ENCODE results near the gene FAM168A.

The FAM168A gene

DNA sequence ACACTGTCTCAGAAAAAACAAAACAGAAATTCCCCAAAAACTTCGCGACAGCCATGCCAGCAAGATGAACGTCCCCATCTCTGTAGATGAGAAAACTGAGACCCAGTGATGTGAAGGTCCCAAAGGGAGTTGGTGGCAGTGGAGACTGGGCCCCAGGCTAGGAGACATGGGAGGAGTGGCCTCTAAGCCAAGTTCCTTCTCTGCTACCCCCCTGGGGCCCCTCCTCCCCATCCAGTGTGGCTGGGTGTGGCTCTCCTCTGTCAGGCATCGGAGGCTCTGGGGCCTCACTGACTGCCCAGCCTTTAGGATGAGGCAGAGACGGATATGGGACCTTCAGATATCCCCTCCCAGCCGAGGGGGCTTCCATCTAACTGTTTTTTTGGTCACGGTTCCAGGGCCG is 211.9 kb downstream of the FAM168A start:
- peak; percentile 71 for DNase-seq (ENCODE audit: low read depth)
- TF ChIP-seq, protein P1, sequence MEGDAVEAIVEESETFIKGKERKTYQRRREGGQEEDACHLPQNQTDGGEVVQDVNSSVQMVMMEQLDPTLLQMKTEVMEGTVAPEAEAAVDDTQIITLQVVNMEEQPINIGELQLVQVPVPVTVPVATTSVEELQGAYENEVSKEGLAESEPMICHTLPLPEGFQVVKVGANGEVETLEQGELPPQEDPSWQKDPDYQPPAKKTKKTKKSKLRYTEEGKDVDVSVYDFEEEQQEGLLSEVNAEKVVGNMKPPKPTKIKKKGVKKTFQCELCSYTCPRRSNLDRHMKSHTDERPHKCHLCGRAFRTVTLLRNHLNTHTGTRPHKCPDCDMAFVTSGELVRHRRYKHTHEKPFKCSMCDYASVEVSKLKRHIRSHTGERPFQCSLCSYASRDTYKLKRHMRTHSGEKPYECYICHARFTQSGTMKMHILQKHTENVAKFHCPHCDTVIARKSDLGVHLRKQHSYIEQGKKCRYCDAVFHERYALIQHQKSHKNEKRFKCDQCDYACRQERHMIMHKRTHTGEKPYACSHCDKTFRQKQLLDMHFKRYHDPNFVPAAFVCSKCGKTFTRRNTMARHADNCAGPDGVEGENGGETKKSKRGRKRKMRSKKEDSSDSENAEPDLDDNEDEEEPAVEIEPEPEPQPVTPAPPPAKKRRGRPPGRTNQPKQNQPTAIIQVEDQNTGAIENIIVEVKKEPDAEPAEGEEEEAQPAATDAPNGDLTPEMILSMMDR (IDR thresholded peaks at IDR 0.05; ENCODE audit: insufficient read depth, low read depth, low read length, missing control alignments) = no peak
- peak overlapping the region; percentile 39 for H3K4me3 ChIP-seq (ENCODE audit: low read depth, low read length)

DNA sequence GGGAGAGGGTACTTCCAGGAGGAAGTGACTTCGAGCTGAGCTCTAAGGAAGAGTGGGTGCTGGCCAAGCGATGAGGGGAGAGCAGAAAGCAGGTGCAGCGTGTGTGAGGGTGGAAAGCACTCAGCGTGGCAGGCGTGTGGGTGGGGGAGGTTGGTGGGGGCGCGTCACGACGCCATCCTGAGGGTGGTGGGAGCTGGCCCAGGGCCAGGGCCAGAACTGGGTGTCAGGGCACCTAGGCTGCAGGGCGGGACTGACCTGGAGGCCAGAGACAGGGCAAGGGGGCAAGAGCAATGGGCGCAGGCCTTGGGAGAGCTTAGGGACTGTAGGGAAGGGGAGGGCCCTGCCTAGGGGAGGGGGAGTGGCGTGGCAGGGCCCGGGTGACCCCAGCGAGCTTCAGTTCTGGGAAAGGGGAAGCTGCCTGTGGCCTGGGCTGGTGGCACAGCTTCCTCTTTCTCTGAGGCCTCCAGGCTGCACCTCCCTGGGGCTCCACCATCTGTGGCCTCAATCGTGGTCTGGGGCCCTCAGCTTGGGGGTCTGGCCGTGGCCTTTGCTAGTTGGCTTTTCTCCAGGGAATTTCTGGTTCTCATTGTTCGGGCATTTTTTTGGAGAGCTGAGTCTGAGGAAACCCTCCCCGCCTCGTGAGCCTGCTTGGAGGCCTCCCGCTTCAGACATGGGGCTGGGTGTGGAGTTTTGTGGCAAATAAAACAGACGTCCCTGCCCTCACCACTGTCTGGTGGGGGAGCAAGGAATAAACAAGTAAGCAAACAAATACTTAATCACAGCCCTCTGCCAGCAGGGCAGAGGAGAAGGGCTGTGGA is 212.8 kb downstream of the FAM168A start:
- TF ChIP-seq, protein P1 (IDR thresholded peaks at IDR 0.05; ENCODE audit: insufficient read depth, low read depth, low read length, missing control alignments) = no peak
- peak overlapping the region; percentile 39 for H3K4me3 ChIP-seq (ENCODE audit: low read depth, low read length)
- peak; percentile 82 for DNase-seq (ENCODE audit: low read depth)

DNA sequence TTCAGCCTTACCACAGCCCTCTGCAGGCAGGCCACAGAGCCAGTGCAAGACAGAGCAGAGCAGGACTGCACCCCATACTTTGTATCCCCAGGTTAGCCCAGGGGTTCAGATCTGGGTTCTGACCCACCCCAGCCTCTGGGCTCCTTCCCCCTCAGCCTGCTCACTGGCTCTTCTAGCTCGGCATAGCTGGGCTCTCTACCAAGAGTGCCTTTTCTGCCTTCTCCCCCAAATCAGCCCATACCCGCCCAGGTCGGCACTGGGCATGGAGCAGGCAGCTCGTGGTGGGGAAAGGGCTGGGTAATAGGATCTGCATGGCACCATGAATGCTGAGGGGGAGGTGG is 213.4 kb downstream of the FAM168A start:
- peak overlapping the region; percentile 39 for H3K4me3 ChIP-seq (ENCODE audit: low read depth, low read length)
- DNase-seq (ENCODE audit: low read depth) = no peak
- TF ChIP-seq, protein P1 (IDR thresholded peaks at IDR 0.05; ENCODE audit: insufficient read depth, low read depth, low read length, missing control alignments) = no peak

DNA sequence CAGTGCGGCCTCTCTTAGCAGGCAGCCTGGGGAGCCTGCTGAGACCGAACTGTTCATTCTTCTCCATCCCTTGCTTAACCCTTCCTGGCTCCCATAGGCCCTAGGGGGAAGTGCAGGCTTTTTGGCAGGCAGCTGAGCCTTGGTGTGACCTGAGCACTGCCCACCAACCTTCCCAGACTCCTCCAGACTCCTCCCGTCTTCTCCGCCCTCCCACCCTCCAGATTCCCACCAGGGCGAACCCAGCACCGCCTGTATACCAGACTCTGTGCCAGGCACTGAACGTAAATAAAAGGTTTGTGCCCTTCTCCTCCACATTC is 213.8 kb downstream of the FAM168A start:
- no peak overlapping the region for H3K4me3 ChIP-seq (ENCODE audit: low read depth, low read length)
- TF ChIP-seq, protein P1 (IDR thresholded peaks at IDR 0.05; ENCODE audit: insufficient read depth, low read depth, low read length, missing control alignments) = no peak
- DNase-seq (ENCODE audit: low read depth) = no peak

DNA sequence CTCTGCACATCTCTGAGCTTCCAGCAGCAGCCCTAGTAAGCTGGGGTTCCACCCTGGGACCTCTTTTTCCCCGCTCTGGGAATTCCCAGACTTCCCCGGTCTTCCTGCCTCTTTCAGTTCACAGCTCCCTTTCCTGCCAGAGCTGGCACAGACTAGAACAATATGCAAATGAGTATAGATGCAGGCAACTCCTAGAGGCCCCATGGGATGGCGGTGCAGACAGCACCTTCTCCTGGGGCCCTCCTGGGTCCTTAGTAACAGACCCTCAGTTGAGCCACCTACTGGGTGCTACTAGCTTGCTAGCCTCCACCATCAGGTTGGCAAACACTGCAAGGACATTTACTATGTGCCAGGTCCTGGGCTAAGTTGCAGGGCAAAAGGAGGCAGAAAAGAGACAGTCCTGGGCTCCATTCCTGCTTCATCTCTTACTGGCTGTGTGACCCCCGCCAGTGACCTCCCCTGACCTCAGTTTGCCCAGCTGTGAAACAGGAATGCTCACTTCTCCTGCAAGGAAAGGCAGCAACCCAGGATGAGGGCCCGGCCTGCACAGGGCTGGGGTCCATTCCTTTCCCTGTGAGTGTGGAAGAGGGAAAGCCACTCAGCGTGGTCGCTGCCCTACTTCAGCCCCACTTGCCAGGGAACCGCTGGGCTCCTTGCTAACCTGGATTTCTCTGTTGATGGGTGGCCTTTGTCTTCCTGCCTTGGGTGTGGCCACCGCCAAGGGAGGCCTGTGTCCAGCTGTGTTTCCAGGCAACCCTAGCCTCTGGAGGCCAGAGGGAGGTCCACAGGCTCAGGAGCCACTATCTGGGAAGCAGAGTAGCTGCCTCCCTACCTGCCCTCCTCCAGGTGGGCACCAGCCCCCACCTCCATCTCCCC is 214.4 kb downstream of the FAM168A start:
- peak overlapping the region; percentile 29; the same call in 1 of the 2 replicates for H3K4me3 ChIP-seq (ENCODE audit: low read depth, low read length)
- TF ChIP-seq, protein P1 (IDR thresholded peaks at IDR 0.05; ENCODE audit: insufficient read depth, low read depth, low read length, missing control alignments) = no peak
- DNase-seq (ENCODE audit: low read depth) = peak; percentile 54

DNA sequence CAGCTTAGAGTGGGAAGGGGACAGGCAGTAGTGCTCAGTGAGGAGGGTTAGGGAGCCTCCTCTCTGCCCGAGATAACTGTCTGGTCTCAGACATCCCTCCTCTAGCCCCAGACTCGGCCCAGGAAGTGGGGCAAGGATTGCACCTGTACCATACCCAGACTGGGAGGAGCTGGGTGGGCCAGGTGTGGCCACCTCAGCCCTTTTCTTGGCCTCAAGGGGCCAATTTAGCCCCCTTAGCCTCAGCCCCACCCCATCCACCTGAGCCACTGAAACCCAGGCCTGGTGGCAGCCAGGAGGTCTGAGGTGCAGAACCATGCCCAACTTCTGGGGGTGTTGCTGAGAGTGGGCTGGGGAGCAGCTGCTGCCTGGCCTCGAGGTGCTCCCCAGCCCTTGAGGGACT is 215.2 kb downstream of the FAM168A start:
- TF ChIP-seq, protein P1 (IDR thresholded peaks at IDR 0.05; ENCODE audit: insufficient read depth, low read depth, low read length, missing control alignments) = no peak
- H3K4me3 ChIP-seq (ENCODE audit: low read depth, low read length) = peak overlapping the region; percentile 29
- no peak for DNase-seq (ENCODE audit: low read depth)
